Measurements from ENCODE around the gene LRP11. TPM values are rescaled to one million over a fixed set of nuclear protein-coding genes. Genes with fewer than 3 reads are reported as not detected.

The LRP11 gene
- polyA plus RNA-seq, 3 donors: 2.2 to 11.6 (median 10.7) TPM

Other genes starting within 250 kb of the LRP11 start
- gene KATNA1, start 215.6 kb downstream of the LRP11 start, polyA plus RNA-seq: 10 to 100 TPM in 2 of 3 donors, 1 to 10 TPM in 1; 6.5 to 16.9 (median 10.9) TPM
- gene LATS1, start 146.3 kb downstream of the LRP11 start, polyA plus RNA-seq: 1 to 10 TPM; 3.1 to 7.0 (median 6.3) TPM
- gene NUP43, start 117.8 kb downstream of the LRP11 start, polyA plus RNA-seq: 1 to 10 TPM; 5.0 to 7.0 (median 7.0) TPM
- 10 to 100 TPM; 42.1 to 83.1 (median 45.9) TPM for gene PCMT1, start 114.6 kb downstream of the LRP11 start, polyA plus RNA-seq
- under 1 TPM; 0.06 to 0.56 (median 0.43) TPM for gene RAET1E, start 33.8 kb upstream of the LRP11 start, polyA plus RNA-seq
- gene RAET1G, start 58.8 kb upstream of the LRP11 start, polyA plus RNA-seq: 1 to 10 TPM in 1 of 3 donors, under 1 TPM in 1, not detected in 1; 0.16 to 1.2 TPM
- gene ULBP2, start 77.7 kb upstream of the LRP11 start, polyA plus RNA-seq: 1 to 10 TPM in 1 of 3 donors, under 1 TPM in 1, not detected in 1; 0.36 to 1.6 TPM
- under 1 TPM; 0.03 to 0.22 (median 0.16) TPM for gene ULBP1, start 99.6 kb upstream of the LRP11 start, polyA plus RNA-seq
- under 1 TPM in 2 of 3 donors, not detected in 1; 0.06 to 0.10 TPM for gene RAET1L, start 161.2 kb upstream of the LRP11 start, polyA plus RNA-seq
- gene ULBP3, start 204.8 kb upstream of the LRP11 start, polyA plus RNA-seq: 1 to 10 TPM in 1 of 3 donors, under 1 TPM in 2; 0.56 to 1.3 (median 0.67) TPM

All from adipose tissue (tissue), 3 donors.